ENCODE results near the gene UBE2V1. TPM values are rescaled to one million over a fixed set of nuclear protein-coding genes. Genes with fewer than 3 reads are reported as not detected.
A peak's percentile ranks its signal among the peaks of the same experiment; 100 is the strongest.
"Not testable (repeated sequence)": the region's sequence is repeated elsewhere in the genome, so short reads cannot be mapped to it uniquely, and the experiment has no call there.

Gene UBE2V1
- total RNA-seq, result 10 to 100 TPM; 90.1 to 94.4 (median 94.1) TPM
- long read RNA-seq, donor 1, transcript UBE2V1-203 (4 exons, 2,133 nt), result major isoform, 58 of 71 reads
- long read RNA-seq, donor 1, partial matches to known transcripts, result 1 of 71 reads
- long read RNA-seq, donor 1, other reads (novel, unspliced or antisense), result 4 of 71 reads
- long read RNA-seq, donor 2, transcript UBE2V1-203 (4 exons, 2,133 nt), result major isoform, 48 of 58 reads
- long read RNA-seq, donor 2, transcript UBE2V1-205 (3 exons, 1,983 nt), result minor isoform, 8 of 58 reads
- long read RNA-seq, donor 2, partial matches to known transcripts, result 1 of 58 reads
- long read RNA-seq, donor 2, other reads (novel, unspliced or antisense), result 1 of 58 reads

GRCh38 chr20:50112512-50113419, at the start of gene UBE2V1:
UBE2V1 (minus strand) TSS chr20:50113150; CDS start chr20:50113128, 22 bp downstream.
- DNase-seq, result peak; percentile 92 to 95 (median 94)
- TF ChIP-seq, protein P1, sequence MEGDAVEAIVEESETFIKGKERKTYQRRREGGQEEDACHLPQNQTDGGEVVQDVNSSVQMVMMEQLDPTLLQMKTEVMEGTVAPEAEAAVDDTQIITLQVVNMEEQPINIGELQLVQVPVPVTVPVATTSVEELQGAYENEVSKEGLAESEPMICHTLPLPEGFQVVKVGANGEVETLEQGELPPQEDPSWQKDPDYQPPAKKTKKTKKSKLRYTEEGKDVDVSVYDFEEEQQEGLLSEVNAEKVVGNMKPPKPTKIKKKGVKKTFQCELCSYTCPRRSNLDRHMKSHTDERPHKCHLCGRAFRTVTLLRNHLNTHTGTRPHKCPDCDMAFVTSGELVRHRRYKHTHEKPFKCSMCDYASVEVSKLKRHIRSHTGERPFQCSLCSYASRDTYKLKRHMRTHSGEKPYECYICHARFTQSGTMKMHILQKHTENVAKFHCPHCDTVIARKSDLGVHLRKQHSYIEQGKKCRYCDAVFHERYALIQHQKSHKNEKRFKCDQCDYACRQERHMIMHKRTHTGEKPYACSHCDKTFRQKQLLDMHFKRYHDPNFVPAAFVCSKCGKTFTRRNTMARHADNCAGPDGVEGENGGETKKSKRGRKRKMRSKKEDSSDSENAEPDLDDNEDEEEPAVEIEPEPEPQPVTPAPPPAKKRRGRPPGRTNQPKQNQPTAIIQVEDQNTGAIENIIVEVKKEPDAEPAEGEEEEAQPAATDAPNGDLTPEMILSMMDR (IDR thresholded peaks at IDR 0.05), result no peak
- peak within 1 kb of the TSS; percentile 99 for H3K4me3 ChIP-seq
- intact Hi-C loops (cut with DNase I, micrococcal nuclease), result no loop called here
- no peaks in the 10 kb centered on the region for H3K36me3 ChIP-seq (ENCODE audit: low read depth)
- peaks cover 51% of the 10 kb centered on the region for H3K4me1 ChIP-seq (ENCODE audit: low read depth)
- ATAC-seq, result peak; percentile 88
- no peaks in the 10 kb centered on the region for H3K9me3 ChIP-seq

GRCh38 chr20:50161494-50161893, 48.5 kb upstream of the UBE2V1 start:
- ATAC-seq; H3K9me3 ChIP-seq; H3K4me1 ChIP-seq (ENCODE audit: low read depth); H3K4me3 ChIP-seq; DNase-seq; intact Hi-C loops (cut with DNase I, micrococcal nuclease); H3K36me3 ChIP-seq (ENCODE audit: low read depth): not testable (repeated sequence)

- DNase-seq (peak; percentile 90 to 94 (median 94)), ATAC-seq (peak; percentile 92)
- Histone ChIP-seq H3K9me3 (no peaks in the 10 kb centered on the region), H3K4me1 (ENCODE audit: low read depth) (peaks cover 30% of the 10 kb centered on the region), H3K36me3 (ENCODE audit: low read depth) (no peaks in the 10 kb centered on the region), H3K4me3 (peak within 1 kb of the TSS; percentile 85)
- intact Hi-C loops (cut with DNase I, micrococcal nuclease), result no loop called here
- TF ChIP-seq, protein P1 (IDR thresholded peaks at IDR 0.05), result no peak
These were observed 40.8 kb upstream of the UBE2V1 start, which contains the start of gene PEDS1 for GRCh38 chr20:50153500-50154377. PEDS1 (minus strand) TSS chr20:50153723; CDS start chr20:50153637, 86 bp downstream.

GRCh38 chr20:50153153-50153499, 40.2 kb upstream of the UBE2V1 start:
- no peaks in the 10 kb centered on the region for H3K36me3 ChIP-seq (ENCODE audit: low read depth)
- H3K4me1 ChIP-seq (ENCODE audit: low read depth), result peaks cover 30% of the 10 kb centered on the region
- no peak for DNase-seq
- TF ChIP-seq, protein P1 (IDR thresholded peaks at IDR 0.05), result no peak
- H3K4me3 ChIP-seq, result peak overlapping the region; percentile 85
- peak; percentile 4 for ATAC-seq
- intact Hi-C loops (cut with DNase I, micrococcal nuclease), result no loop called here
- no peaks in the 10 kb centered on the region for H3K9me3 ChIP-seq

GRCh38 chr20:50152394-50153152, 39.6 kb upstream of the UBE2V1 start:
- peak overlapping the region; percentile 85 for H3K4me3 ChIP-seq
- no peaks in the 10 kb centered on the region for H3K36me3 ChIP-seq (ENCODE audit: low read depth)
- no peaks in the 10 kb centered on the region for H3K9me3 ChIP-seq
- peak in 1 of 3 donors; percentile 56 for DNase-seq
- H3K4me1 ChIP-seq (ENCODE audit: low read depth), result peaks cover 30% of the 10 kb centered on the region
- intact Hi-C loops (cut with DNase I, micrococcal nuclease), result no loop called here
- TF ChIP-seq, protein P1 (IDR thresholded peaks at IDR 0.05), result no peak
- peak; percentile 47 for ATAC-seq

Measured in mucosa of descending colon (tissue), 3 donors.